HG02610 (cell line): ENCODE data around the gene MAEA.
"Not testable (repeated sequence)": the region's sequence is repeated elsewhere in the genome, so short reads cannot be mapped to it uniquely, and the experiment has no call there.

Source experiments
- ATAC-seq: cut with Tn5 transposase; IDR thresholded peaks from one replicate; pipeline ENCODE4 v1.9.1; 2021; ENCODE audit warnings: mild to moderate bottlenecking, moderate library complexity; ENCODE audit not compliant: unreplicated experiment

The MAEA gene

GRCh38 chr4:1318488-1319213 lies 29.0 kb downstream of the MAEA start:
- no peak for ATAC-seq

- no peak for ATAC-seq
These were observed 31.8 kb downstream of the MAEA start for GRCh38 chr4:1321486-1321885.

DNA sequence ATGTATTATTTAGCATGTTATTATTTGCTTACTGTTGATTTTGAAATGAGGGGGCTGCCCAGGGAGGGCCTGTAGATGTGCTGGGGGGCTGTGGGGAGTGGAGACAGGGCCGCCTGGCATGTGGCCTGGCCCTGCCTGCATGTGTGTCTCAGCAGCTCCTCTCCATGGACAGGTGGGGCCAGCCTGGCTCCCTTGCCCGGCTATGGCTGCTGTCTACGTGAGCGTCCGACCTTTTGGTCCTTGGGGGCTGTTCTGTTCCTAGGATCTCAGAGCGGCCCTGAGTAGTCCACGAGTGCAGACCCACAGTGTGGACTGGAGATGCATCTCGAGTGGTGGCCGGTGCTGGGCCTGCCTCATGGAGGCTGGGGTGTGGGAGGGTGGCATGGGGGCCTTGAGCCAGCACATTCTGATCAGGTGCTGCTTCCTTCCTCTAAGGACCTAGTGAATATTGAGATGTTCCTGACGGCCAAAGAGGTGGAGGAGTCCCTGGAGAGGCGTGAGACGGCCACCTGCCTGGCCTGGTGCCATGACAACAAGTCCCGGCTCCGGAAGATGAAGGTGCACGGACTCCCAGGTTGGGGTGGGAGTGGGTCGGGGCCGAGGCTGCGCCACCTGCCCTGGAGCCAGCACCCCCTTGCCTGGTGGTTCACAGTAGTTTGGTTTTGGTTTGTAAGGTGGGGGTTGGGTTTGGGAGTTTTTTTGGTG lies 32.4 kb downstream of the MAEA start:
- no peak for ATAC-seq

- ATAC-seq = no peak
These were observed 33.6 kb downstream of the MAEA start for GRCh38 chr4:1323280-1323634.

GRCh38 chr4:1323635-1324442 lies 34.1 kb downstream of the MAEA start:
- no peak for ATAC-seq

- not testable (repeated sequence) for ATAC-seq
These were observed 34.9 kb downstream of the MAEA start for GRCh38 chr4:1324443-1325175.

GRCh38 chr4:1325176-1325480 lies 35.4 kb downstream of the MAEA start:
- ATAC-seq = no peak

DNA sequence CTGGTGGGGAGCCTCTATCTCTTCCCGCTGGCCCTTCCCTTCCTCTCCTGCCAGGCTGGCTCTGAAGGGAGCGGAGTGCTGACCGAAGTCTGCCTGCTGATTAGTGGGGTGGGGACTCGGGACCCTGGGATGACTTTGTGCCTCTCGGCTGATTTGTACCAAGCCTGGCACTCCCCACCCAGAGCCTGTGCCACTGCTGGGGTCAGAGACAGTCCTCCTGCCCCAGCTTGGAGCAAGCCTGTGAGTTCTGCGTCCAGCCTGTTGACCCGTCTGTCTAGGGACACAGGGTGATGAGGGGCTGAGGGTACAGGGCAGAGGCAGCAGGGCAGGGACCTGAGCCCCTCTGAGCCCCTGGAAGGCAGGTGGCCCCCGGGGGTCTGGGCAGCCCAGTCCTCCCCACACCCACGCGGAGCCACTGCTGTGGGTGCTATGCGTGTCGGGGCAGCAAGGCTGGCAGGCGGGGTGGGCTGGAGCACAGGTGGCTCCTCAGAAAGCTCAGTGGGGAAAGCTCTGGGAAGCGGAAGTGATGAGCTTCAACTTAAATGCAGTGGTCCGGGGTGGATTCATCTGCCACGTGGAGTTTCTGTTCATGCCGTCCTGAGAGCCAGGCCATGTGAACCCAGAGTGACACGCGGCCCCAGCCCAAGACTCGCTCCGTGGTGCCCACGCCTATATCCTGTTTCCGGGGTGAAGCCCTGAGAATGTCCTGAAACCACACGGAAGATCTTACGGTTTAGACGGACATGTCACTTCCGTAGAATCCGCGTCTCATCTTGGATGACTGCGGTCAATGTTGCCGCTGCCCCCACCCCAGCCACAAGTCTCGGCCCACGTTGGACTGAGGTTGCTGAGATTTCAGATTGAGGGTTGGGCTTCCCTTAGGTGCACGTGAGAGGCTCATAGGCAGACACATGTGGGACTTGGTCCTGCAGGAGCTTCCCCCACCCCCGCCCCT lies 36.3 kb downstream of the MAEA start:
- ATAC-seq = no peak

DNA sequence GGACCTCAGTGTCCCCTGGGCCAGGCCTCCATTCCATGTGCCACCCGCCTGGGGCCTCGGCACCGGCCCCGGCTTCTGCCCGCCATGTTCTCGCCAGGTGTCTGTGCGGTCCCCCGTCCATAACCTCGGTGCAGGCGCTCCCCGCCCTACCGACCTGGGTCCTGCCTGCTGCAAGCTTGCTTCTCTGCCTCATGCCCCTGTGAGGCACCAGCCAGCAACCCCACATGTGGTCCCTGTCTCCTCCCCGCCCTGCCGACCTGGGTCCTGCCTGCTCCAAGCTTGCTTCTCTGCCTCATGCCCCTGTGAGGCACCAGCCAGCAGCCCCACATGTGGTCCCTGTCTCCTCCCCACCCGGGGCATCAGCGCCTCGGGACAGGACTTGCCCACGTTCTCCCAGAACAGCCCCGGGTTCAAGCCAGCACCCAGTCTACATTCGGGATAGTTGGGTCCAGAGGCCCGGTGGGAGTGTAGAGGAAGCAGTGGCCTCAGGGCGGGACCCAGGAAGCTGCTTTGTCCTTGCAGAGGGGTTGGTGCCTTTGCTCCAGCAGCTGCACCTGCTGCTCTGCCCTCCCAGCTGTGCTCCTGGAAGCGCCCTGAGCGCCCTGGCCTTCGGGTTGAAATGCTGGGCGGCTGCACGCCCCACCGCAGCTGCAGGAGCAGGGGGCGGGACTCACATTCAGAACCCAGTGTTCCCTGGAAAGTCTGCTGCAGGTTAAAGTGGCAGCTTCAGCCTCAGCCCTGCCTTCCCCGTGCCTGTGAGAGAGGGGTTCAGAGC lies 37.2 kb downstream of the MAEA start:
- no peak for ATAC-seq

DNA sequence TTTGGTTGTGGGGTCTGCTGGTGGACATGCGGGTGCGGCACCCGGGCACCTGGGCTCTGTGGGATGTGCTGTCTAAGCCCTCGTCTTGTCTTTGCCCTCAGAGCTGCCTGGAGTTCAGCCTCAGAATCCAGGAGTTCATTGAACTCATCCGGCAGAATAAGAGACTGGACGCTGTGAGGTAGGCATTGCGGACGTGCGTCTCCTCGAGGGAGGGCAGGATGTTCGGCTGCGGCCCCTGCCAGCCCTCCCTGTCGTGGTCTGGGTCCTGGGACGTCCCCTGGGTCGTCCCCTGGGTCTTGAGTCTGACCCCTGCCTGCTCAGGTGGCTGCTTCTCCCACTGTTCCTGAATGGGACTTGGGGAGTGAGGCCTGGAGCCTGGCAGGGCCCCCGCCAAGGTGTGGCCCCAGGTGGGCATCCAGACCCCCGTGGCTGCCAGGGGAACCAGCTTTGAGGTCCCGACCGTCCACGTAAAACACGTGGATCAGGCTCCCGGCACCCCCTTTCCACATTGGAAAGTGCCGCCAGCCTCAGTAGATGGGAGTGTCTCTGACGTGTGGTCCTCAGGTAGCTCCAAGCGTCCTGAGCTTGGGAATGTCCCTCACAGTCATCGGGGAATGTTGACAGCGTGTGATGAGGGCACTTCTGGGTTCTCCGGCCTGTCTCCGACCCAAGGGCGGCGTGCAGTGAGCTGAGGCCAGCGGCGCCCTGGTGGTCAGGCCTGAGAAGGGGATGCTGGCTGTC lies 38.0 kb downstream of the MAEA start:
- no peak for ATAC-seq

DNA sequence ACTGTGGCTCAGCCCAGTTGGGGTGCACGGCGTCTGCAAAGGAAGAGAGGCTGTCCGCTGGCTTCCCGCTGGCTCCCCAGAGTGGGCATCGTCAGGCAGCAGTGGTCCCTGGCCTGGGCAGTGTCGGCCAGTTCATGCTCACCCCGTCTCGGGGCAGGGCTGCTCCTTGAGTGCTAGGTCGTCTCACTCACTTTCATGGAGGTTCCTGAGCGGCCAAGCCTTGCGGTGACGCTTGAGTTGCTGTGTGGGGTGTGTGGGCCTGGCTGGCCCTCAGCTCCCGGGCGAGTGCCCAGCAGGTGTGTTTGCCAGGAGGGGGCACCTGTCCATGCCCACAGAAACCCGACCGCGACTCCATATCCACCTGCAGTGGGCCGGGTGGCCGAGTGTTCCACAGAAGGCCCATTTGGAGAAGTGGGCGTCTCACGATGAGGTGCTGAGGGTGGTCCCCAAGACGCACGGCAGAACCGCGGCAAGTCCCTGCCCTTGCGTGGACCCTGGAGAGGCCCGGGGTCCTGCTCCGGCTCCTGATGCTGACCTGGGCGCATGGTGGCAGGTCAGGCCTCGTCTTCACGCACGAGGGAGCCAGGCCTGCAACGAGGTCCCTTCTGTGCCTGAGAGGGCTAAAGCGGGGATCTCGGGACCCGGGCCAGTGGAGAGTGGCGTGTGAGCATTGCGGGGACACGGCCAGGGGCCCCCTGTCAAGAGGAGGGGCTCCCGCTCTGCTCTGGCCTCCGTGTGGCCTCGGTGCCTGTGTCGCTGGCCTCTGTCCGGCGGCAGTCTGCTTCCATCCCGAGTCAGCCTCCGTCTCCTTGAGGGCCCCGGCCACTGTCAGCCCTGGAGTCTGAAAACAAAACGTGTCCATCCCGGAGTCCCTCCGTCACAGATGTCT lies 38.8 kb downstream of the MAEA start:
- no peak for ATAC-seq

DNA sequence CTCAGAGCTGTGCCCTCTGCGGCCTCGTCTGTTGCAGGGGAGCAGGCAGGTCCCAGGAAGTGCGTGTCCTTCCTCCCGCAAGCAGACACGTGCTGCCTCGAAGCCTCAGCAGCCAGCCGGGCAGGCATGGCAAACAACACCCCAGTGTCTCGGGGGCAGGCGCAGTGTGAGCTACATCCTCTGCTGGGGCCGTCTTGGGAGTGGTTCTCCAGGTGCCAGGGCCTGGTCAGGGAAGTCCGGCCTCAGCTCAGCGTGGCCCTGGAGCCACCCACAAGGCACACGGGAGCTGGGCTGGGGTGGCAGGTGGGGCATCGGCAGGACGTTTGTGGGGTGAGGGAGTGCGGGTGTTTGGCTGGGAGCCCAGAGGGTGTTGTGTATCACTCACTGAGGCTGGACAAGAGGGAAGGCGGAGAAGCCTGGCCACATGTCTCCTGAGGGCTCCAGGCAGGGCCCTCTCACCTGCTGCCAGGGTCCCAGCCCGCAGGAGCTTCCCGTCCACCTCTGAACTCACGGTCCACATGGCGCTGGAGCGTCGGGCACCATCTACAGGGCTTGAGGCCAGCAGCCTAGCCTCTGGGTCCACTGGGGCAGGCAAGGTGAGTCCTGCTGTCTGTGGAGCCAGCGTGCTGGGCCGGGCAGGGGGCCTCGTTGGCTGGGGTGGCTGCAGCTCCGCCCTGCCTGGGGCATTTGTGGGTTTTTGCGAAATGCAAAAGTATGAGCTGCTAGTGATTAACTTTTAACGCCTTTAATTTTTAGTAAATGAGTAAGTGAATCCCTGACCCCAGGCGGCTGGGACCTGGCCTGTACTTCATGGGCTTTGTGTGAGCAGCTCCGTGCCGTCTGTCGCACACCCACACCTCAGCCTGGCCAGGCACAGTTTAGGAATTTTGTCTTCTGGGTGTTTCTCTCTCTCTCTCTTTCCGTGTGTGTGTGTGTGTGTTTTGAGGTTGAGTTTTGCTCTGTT lies 40.0 kb downstream of the MAEA start:
- ATAC-seq = no peak

GRCh38 chr4:1330761-1331590 lies 41.3 kb downstream of the MAEA start:
- no peak for ATAC-seq

GRCh38 chr4:1331591-1332353 lies 42.1 kb downstream of the MAEA start:
- ATAC-seq = no peak

GRCh38 chr4:1332686-1333085 lies 43.0 kb downstream of the MAEA start:
- ATAC-seq = no peak
